NK-92 (cell line): ENCODE measurements around the gene BIRC6.
"Not testable (repeated sequence)": the region's sequence is repeated elsewhere in the genome, so short reads cannot be mapped to it uniquely, and the experiment has no call there.

Source experiments
- DNase-seq: peaks from one replicate; lab custom pipeline; 2025; ENCODE audit not compliant: unreplicated experiment; lab: John Stamatoyannopoulos, UW

Gene BIRC6

GRCh38 chr2:32611366-32611765, 254.5 kb downstream of the BIRC6 start:
- no peak for DNase-seq

GRCh38 chr2:32611771-32612170, 254.9 kb downstream of the BIRC6 start:
- no peak for DNase-seq

GRCh38 chr2:32614084-32614483, 257.3 kb downstream of the BIRC6 start:
- DNase-seq = no peak

GRCh38 chr2:32617599-32618189, 260.9 kb downstream of the BIRC6 start:
- DNase-seq = no peak

GRCh38 chr2:32622570-32623310, 265.9 kb downstream of the BIRC6 start:
- no peak for DNase-seq

GRCh38 chr2:32623311-32623706, 266.5 kb downstream of the BIRC6 start:
- DNase-seq = no peak

GRCh38 chr2:32624812-32625211, 268.0 kb downstream of the BIRC6 start:
- DNase-seq = no peak

GRCh38 chr2:32626639-32627221, 269.9 kb downstream of the BIRC6 start:
- DNase-seq = no peak

- DNase-seq = no peak
These were observed 270.6 kb downstream of the BIRC6 start for GRCh38 chr2:32627441-32627813.

- DNase-seq = peak; percentile 37
These were observed 271.2 kb downstream of the BIRC6 start, which contains the start of gene TTC27 for GRCh38 chr2:32627814-32628579. TSS of gene TTC27 (plus strand) at chr2:32628050. CDS start at chr2:32628293, 243 bp downstream.

- DNase-seq = no peak
These were observed 275.3 kb downstream of the BIRC6 start for GRCh38 chr2:32632089-32632488.

GRCh38 chr2:32633040-32633439, 276.2 kb downstream of the BIRC6 start:
- DNase-seq = no peak

GRCh38 chr2:32638548-32638947, 281.7 kb downstream of the BIRC6 start:
- not testable (repeated sequence) for DNase-seq

GRCh38 chr2:32641180-32641579, 284.4 kb downstream of the BIRC6 start:
- DNase-seq = no peak

GRCh38 chr2:32647180-32647651, 290.4 kb downstream of the BIRC6 start:
- no peak for DNase-seq

GRCh38 chr2:32652555-32653209, 295.9 kb downstream of the BIRC6 start:
- no peak for DNase-seq

GRCh38 chr2:32656069-32656468, 299.2 kb downstream of the BIRC6 start:
- no peak for DNase-seq

- DNase-seq = no peak
These were observed 307.0 kb downstream of the BIRC6 start for GRCh38 chr2:32663864-32664263.

GRCh38 chr2:32666704-32667103, 309.9 kb downstream of the BIRC6 start:
- DNase-seq = no peak

GRCh38 chr2:32668254-32668653, 311.4 kb downstream of the BIRC6 start:
- DNase-seq = no peak
